Fibroblast of gingiva (primary cell): ENCODE results near the gene STK17B.

Experiments used
- DNase-seq: peaks from one replicate; pipeline ENCODE4 v3.0.0-alpha.2; 2011; ENCODE audit warnings: low read depth

Gene STK17B

GRCh38 chr2:196171248-196171871, at the start of gene STK17B:
STK17B (minus strand) TSS chr2:196171578; CDS start chr2:196163383, 8,195 bp downstream.
- DNase-seq = peak; percentile 95

GRCh38 chr2:196220671-196221070, 49.3 kb upstream of the STK17B start:
- DNase-seq = no peak

- no peak for DNase-seq
Measured at GRCh38 chr2:196219671-196220070, 48.3 kb upstream of the STK17B start.

GRCh38 chr2:196218106-196218505, 46.7 kb upstream of the STK17B start:
- DNase-seq = no peak

GRCh38 chr2:196217116-196217515, 45.7 kb upstream of the STK17B start:
- no peak for DNase-seq

DNA sequence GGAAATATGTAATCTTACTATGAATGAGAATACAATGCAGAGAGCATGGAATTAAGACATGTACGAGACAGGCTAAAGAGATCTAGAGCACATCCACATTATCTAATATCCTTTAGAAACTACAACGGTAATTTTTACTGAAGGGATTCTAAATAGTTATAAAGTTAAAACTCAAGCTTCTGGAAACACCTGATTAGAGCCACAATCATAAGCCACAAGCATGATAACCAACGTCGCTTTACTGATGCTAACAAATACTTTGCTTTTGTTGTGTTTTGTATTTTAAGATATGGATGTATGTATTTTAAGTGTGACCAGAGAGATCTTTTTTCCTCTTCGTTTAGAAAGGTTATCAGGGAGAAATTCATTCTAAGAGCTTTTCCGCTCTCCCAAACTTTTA, 44.0 kb upstream of the STK17B start:
- DNase-seq = no peak

GRCh38 chr2:196214156-196214555, 42.8 kb upstream of the STK17B start:
- no peak for DNase-seq

DNA sequence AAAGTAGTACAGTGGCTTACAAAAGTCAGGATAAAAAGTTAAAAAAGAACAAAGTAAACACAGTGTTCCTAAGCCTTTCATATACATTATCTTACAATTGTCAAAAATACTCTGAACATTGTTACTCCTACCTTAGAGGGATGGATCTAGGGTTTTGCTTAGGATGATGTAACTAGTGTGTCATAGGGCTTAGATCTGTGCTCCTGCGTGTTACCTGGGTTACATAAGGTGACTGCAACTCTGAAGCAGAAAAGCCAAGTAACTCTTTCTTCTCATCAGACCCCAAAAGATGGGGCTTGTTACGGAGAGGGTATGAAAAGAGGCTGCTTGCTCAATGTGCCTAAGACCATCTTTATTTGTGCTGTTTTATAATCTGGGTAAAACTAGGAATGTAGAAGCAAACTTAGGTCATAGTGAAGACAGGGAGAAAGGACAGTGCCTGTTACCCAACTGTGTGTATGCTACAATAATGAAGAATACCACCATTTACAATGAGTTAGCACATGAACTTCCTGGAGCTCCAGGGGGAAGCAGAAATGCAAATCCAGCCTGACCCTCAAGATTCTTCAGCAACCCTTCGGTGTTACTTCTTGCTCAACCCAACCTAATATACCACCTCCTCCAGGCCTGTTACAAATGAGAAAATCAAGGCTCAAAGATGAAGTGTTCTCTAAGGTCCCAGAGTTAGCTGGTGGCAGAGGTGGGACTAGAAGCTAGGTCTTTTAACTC, 42.0 kb upstream of the STK17B start:
- no peak for DNase-seq

- peak; percentile 7 for DNase-seq
Measured at GRCh38 chr2:196208915-196209314, 37.5 kb upstream of the STK17B start.

DNA sequence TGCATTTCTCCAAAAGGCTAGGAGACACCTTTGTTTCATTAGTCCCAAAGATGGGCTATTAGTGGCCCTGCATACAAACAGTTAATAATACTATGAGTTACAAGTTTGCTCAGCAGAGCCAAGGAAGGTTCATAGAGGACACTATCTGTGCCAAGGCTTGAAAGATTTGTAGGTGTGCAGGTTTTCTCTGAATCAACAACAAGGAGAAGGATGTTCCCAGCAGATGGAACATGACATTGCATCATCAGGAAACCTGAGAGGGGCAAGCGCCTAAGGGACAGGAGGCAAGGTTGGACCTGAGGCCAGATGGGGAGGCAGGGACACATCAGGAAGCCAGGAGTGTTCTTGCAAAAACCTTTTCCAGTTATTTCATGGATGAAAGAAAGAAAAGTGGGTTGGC, 35.4 kb upstream of the STK17B start:
- DNase-seq = peak; percentile 10

GRCh38 chr2:196205881-196206435, 34.6 kb upstream of the STK17B start:
- peak; percentile 97 for DNase-seq

GRCh38 chr2:196205011-196205766, 33.8 kb upstream of the STK17B start:
- peak; percentile 29 for DNase-seq

DNA sequence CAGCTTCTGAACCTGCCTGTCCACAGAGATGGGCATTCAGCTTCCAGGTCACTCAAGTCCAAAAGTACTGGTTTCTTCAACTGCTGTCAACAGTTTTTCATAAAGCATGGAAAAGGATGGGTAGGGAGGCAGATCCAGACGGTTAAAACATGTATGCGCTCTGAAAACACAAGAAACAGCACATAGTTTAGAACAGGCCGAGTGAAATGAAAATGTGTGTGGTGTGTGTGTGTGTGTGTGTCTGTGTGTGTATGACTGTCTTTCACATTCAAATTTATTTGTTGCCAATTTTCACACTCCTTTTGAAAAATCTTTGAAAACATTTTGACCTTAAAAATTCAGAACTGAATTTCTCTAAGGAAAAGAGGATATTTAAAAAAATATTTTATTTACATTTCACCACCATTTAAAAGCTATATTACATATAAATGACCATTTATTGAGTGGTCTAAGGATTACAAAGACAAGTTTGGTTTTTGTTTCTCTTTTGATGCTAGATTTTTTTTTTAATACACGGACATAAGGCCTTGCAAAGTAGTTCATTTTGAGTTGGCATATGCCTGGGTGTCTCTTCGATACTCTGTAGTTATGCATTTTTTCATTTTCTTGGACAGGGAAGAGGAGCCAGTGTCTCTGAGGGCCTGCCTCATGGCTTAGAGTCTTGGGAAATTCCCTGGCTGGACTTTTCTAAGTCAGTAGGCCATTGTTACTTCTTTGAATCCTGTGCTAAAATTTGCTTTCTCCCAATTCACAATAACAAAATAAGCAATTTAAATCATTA, 30.0 kb upstream of the STK17B start:
- DNase-seq = peak; percentile 11

GRCh38 chr2:196200557-196200956, 29.2 kb upstream of the STK17B start:
- no peak for DNase-seq

DNA sequence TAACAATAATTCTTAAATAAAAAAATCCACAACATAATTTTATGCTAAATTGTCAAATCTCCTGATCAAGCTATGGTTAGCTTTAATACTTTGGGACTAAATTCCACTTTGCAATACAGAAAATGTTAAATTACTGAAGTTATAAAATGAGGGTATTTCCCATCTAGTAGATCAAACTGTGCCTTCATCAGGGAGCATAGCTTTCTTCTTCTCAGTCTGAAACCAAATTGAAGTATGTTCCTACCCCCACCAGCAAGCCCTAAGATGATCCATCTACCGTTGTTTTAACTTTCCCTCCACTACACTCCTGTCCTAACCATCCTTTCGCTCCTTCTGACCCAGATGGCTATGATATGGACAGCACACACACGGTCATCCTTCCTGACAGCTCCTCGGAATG, 24.4 kb upstream of the STK17B start:
- DNase-seq = no peak

DNA sequence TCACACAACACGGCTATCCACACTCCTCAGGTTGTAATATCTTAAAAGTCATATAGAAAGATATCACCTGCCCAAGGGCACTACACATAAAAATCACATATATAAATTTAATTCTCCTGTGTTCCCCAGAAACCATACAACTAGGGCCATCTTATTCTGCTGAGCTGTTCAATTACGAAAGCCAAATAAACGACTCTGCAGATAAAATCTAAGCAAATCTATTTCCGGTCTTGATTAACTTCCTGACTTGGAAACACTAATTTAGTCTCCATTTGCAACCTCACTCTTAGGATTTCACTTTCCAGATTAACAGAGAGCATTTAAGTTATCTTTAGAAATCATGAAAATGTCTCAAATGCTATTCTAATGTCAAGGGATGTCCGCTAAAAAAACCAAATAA, 23.9 kb upstream of the STK17B start:
- no peak for DNase-seq

GRCh38 chr2:196191541-196191940, 20.2 kb upstream of the STK17B start:
- no peak for DNase-seq

DNA sequence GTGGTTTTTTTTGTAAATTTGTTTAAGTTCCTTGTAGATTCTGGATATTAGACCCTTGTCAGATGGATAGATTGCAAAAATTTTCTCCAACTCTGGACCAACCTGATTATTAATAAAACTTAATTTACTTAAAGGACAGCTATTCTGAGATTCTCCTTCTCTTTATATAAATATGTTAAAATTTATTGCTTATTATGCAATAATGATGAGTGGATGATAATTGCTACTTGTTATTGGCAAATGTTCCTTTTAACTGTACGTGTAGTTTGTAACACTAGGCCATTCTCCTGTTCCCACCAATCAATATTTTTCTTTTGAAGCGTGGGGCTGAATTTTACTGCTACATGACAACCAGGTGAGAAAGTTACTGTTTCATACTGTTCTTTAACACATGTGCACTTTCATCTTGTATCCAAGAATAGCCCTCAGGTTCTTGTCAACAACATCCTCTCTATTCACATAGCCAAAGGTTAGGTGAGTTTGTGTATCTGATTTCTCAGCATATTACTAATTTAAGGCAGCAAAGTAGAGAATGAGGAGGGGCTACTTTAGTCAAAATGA, 16.6 kb upstream of the STK17B start:
- no peak for DNase-seq

DNA sequence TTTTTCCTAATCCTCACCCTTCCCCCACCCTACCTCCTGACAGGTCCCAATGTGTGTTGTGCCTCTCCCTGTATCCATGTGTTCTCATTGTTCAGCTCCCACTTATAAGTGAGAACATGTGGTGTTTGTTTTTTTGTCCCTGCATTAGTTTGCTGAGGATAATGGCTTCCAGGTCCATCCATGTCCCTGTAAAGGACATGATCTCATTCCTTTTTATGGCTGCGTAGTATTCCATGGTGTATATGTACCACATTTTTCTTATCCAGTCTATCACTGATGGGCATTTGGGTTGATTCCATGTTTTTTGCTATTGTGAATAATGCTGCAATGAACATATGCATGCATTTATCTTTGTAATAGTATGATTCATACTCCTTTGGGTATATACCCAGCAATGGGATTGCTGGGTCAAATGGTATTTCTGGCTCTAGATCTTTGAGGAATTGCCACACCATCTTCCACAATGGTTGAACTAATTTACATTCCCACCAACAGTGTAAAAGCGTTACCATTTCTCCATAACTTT, 15.9 kb upstream of the STK17B start:
- DNase-seq = peak; percentile 59

- no peak for DNase-seq
Measured at GRCh38 chr2:196186266-196186980, 15.0 kb upstream of the STK17B start.

DNA sequence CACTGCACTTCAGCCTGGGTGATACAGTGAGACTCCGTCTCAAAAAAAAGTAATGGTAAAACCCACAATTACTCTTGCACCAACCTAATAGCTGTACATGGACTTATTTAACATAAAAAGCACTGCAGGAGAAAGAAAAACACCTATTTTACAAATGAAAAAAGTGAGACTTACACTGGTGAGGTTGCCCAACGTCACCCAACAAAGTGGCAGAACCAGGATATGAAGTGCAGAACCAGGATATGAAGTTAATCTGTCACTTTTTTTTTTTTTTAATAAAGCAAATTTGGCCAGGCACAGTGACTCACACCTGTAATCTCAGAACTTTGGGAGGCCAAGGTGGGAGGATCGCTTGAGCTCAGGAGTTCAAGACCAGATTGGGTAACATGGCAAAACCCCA, 13.5 kb upstream of the STK17B start:
- DNase-seq = no peak
